Hindlimb muscle (tissue), 1 donor: ENCODE data around the gene PGM5. TPM values are rescaled to one million over a fixed set of nuclear protein-coding genes. Genes with fewer than 3 reads are reported as not detected.

ENCODE experiments used
- DNase-seq: peaks from one replicate; pipeline ENCODE4 v3.0.0-alpha.2; 2013
- polyA plus RNA-seq: library from polyadenylated mRNA; unstranded; fragments of 120-200 nt; gene quantifications from one replicate; pipeline ENCODE4 v1.2.1, GENCODE V29; 2013; ENCODE audit not compliant: insufficient read length

The PGM5 gene
- polyA plus RNA-seq, 1 donor: 61.6 TPM

- DNase-seq: no peak
These were observed 81.4 kb downstream of the PGM5 start for GRCh38 chr9:68437785-68438184.

- DNase-seq: no peak
These were observed 87.2 kb downstream of the PGM5 start for GRCh38 chr9:68443624-68444023.

- no peak for DNase-seq
These were observed 90.4 kb downstream of the PGM5 start for GRCh38 chr9:68446836-68447235.

GRCh38 chr9:68447611-68448010, 91.2 kb downstream of the PGM5 start:
- DNase-seq: no peak

GRCh38 chr9:68454579-68455334, 98.3 kb downstream of the PGM5 start:
- no peak for DNase-seq

GRCh38 chr9:68455451-68455850, 99.0 kb downstream of the PGM5 start:
- DNase-seq: no peak

- DNase-seq: no peak
These were observed 101.4 kb downstream of the PGM5 start for GRCh38 chr9:68457803-68458202.

GRCh38 chr9:68458918-68459317, 102.5 kb downstream of the PGM5 start:
- no peak for DNase-seq

- no peak for DNase-seq
These were observed 105.8 kb downstream of the PGM5 start for GRCh38 chr9:68462105-68462775.

GRCh38 chr9:68470067-68470466, 113.7 kb downstream of the PGM5 start:
- DNase-seq: no peak

- no peak for DNase-seq
These were observed 114.2 kb downstream of the PGM5 start for GRCh38 chr9:68470634-68471033.

GRCh38 chr9:68472119-68472518, 115.7 kb downstream of the PGM5 start:
- no peak for DNase-seq

- DNase-seq: no peak
These were observed 117.4 kb downstream of the PGM5 start for GRCh38 chr9:68473790-68474189.

- no peak for DNase-seq
These were observed 120.0 kb downstream of the PGM5 start for GRCh38 chr9:68476422-68476821.

- DNase-seq: no peak
These were observed 120.4 kb downstream of the PGM5 start for GRCh38 chr9:68476847-68477246.

GRCh38 chr9:68480807-68481206, 124.4 kb downstream of the PGM5 start:
- DNase-seq: no peak

GRCh38 chr9:68482548-68482947, 126.1 kb downstream of the PGM5 start:
- DNase-seq: no peak

- DNase-seq: no peak
These were observed 131.7 kb downstream of the PGM5 start for GRCh38 chr9:68488126-68488525.

GRCh38 chr9:68489646-68490045, 133.2 kb downstream of the PGM5 start:
- no peak for DNase-seq

- no peak for DNase-seq
These were observed 136.4 kb downstream of the PGM5 start for GRCh38 chr9:68492806-68493205.

- DNase-seq: no peak
These were observed 137.1 kb downstream of the PGM5 start for GRCh38 chr9:68493541-68493940.

GRCh38 chr9:68493958-68494577, 137.7 kb downstream of the PGM5 start:
- DNase-seq: no peak

GRCh38 chr9:68495247-68495646, 138.8 kb downstream of the PGM5 start:
- peak; percentile 31 for DNase-seq

GRCh38 chr9:68496356-68496755, 139.9 kb downstream of the PGM5 start:
- DNase-seq: no peak
